Endothelial cell of umbilical vein (primary cell): ENCODE results near the gene MME.

Experiments
- EZH2 ChIP-seq: IDR thresholded peaks from 2 replicates; pipeline ENCODE4 v1.6.1; 2012; ENCODE audit warnings: borderline replicate concordance, low read depth, mild to moderate bottlenecking, moderate library complexity, low read length, inconsistent platforms; ENCODE audit not compliant: severe bottlenecking
- GATA2 ChIP-seq: IDR thresholded peaks from 2 replicates; pipeline ENCODE4 v1.7.0; 2011; ENCODE audit warnings: low read depth, mild to moderate bottlenecking, moderate library complexity, mixed read lengths, low read length; ENCODE audit not compliant: insufficient read length, insufficient read depth
- MYC ChIP-seq: IDR thresholded peaks from one replicate; pipeline ENCODE4 v1.6.1; 2011; ENCODE audit warnings: mild to moderate bottlenecking, low read depth, low read length
- POLR2A ChIP-seq: IDR thresholded peaks from 2 replicates; pipeline ENCODE4 v1.6.1; 2012; ENCODE audit warnings: low read depth, mild to moderate bottlenecking, control low read depth, low read length
- POLR2AphosphoS5 ChIP-seq: IDR thresholded peaks from 2 replicates; pipeline ENCODE4 v1.6.1; 2012; ENCODE audit warnings: low read depth, mild to moderate bottlenecking, control low read depth, low read length, moderate library complexity; ENCODE audit not compliant: insufficient read depth
- TF ChIP-seq, protein P1 (sequence below), 2 donors: IDR thresholded peaks; 1 replicate in 1 of 2; 2 replicates in 1 of 2; pipeline ENCODE4 v1.5.1; 2011; ENCODE audit warnings: low read length in 2 of 2, mild to moderate bottlenecking in 2 of 2, moderate library complexity in 2 of 2, control low read depth in 1 of 2, inconsistent platforms in 1 of 2, low read depth in 1 of 2; ENCODE audit not compliant: insufficient read depth in 1 of 2; ENCODE audit errors: extremely low read depth in 1 of 2
- TF ChIP-seq, protein P2 (sequence below): IDR thresholded peaks from 2 replicates; pipeline ENCODE4 v1.6.1; 2011; ENCODE audit not compliant: insufficient read depth, insufficient read length

DNA sequence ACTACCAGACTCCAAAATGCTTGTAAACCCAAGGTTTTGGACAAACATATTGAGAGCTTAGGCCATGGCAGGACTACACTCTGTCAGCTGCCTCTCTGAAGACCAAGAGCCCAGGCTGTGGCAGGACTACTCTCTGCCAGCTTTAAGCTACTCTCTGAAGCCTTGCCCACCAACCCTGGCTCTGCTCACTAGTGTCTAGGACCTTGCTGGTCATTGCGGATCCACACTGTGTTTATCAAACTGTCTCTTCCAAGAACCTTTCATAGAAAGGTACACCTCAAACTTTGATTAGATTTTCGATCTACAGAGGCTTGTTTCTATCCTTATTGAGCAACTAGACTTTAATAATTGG, 41.9 kb upstream of the MME start:
- no peak for TF ChIP-seq EZH2
- TF ChIP-seq, protein P1, sequence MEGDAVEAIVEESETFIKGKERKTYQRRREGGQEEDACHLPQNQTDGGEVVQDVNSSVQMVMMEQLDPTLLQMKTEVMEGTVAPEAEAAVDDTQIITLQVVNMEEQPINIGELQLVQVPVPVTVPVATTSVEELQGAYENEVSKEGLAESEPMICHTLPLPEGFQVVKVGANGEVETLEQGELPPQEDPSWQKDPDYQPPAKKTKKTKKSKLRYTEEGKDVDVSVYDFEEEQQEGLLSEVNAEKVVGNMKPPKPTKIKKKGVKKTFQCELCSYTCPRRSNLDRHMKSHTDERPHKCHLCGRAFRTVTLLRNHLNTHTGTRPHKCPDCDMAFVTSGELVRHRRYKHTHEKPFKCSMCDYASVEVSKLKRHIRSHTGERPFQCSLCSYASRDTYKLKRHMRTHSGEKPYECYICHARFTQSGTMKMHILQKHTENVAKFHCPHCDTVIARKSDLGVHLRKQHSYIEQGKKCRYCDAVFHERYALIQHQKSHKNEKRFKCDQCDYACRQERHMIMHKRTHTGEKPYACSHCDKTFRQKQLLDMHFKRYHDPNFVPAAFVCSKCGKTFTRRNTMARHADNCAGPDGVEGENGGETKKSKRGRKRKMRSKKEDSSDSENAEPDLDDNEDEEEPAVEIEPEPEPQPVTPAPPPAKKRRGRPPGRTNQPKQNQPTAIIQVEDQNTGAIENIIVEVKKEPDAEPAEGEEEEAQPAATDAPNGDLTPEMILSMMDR (IDR thresholded peaks at IDR 0.05; ENCODE audit: extremely low read depth in 1 of 2, insufficient read depth in 1 of 2, low read depth in 1 of 2, low read length in 2 of 2), result no peak
- no peak for TF ChIP-seq MYC
- TF ChIP-seq POLR2AphosphoS5, result no peak
- TF ChIP-seq POLR2A, result no peak
- TF ChIP-seq GATA2, result no peak
- TF ChIP-seq, protein P2, sequence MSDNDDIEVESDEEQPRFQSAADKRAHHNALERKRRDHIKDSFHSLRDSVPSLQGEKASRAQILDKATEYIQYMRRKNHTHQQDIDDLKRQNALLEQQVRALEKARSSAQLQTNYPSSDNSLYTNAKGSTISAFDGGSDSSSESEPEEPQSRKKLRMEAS, result no peak
